Kidney (tissue), 22 donors: ENCODE data around the gene ZNF727. TPM values are rescaled to one million over a fixed set of nuclear protein-coding genes. Genes with fewer than 3 reads are reported as not detected.
A peak's percentile ranks its signal among the peaks of the same experiment; 100 is the strongest.
"Not testable (repeated sequence)": the region's sequence is repeated elsewhere in the genome, so short reads cannot be mapped to it uniquely, and the experiment has no call there.

ENCODE experiments used
- DNase-seq, 5 donors: peaks; one replicate each; pipeline ENCODE4 v3.0.0-alpha.2; 2013 to 2020
- FAIRE-seq: peaks from 2 replicates; lab custom pipeline; 2012; peaks lifted over from hg19 to GRCh38; lab: Jason Lieb, UNC
- H3K27ac ChIP-seq, 2 donors: one replicate each; pipeline ENCODE4 v1.7.0; 2013; ENCODE audit warnings: low read depth in 2 of 2, low read length in 2 of 2, inconsistent platforms in 1 of 2
- H3K27me3 ChIP-seq: one replicate; pipeline ENCODE4 v1.7.1; 2013; ENCODE audit warnings: low read length, inconsistent platforms; ENCODE audit not compliant: control insufficient read depth, insufficient read depth
- H3K36me3 ChIP-seq, 3 donors: one replicate each; pipeline versions ENCODE4 v1.7.0 to v1.7.1; 2013; ENCODE audit warnings: low read length in 3 of 3, control low read depth in 1 of 3, inconsistent platforms in 1 of 3; ENCODE audit not compliant: insufficient read depth in 3 of 3, control insufficient read depth in 2 of 3
- H3K4me1 ChIP-seq, 3 donors: one replicate each; pipeline versions ENCODE4 v1.7.0 to v1.7.1; 2013; ENCODE audit warnings: low read length in 3 of 3, inconsistent platforms in 1 of 3, low read depth in 1 of 3; ENCODE audit not compliant: control insufficient read depth in 2 of 3, insufficient read depth in 2 of 3
- H3K4me3 ChIP-seq, 3 donors: one replicate each; pipeline versions ENCODE4 v1.7.0 to v1.8.1; 2013; ENCODE audit warnings: low read length in 3 of 3, control low read depth in 1 of 3, inconsistent platforms in 1 of 3
- H3K9ac ChIP-seq, 3 donors: one replicate each; pipeline versions ENCODE4 v1.7.0 to v1.7.1; 2013; ENCODE audit warnings: low read length in 3 of 3, control low read depth in 1 of 3, inconsistent platforms in 1 of 3
- H3K9me3 ChIP-seq, 3 donors: one replicate each; pipeline versions ENCODE4 v1.7.0 to v1.7.1; 2013; ENCODE audit warnings: low read length in 3 of 3, control low read depth in 1 of 3, inconsistent platforms in 1 of 3; ENCODE audit not compliant: control insufficient read depth in 2 of 3, insufficient read depth in 1 of 3
- intact Hi-C: fragments of 100-400 bp; cut with DNase I; formaldehyde crosslinking; loops from one replicate; pipeline ENCODE4 v1.11.1; 2022
- long read RNA-seq, 10 donors: library from polyadenylated mRNA in 1 of 10; unstranded in 1 of 10; transcript quantifications; one replicate each; pipeline ENCODE4 v2.0.0 and lab custom pipeline, GENCODE V29; 2021 to 2026
- polyA plus RNA-seq: library from polyadenylated mRNA; stranded (reverse); fragments of 350-450 nt; fragmentation: Illumina TruSeq; extraction: RNeasy Lipid Tissue Mini Kit (QIAGEN cat#74804); gene quantifications from one replicate; pipeline ENCODE4 v1.2.3, GENCODE V29; 2014; ENCODE audit warnings: low read depth, low replicate concordance; ENCODE audit not compliant: insufficient read depth
- total RNA-seq: library from RNA; stranded (reverse); fragmentation: NEBNext Ultra II Directional; extraction: Animal tissue kit (Norgen Biotek cat#: 25700); gene quantifications from one replicate; pipeline ENCODE4 v1.2.1, GENCODE V29; 2021
- TF ChIP-seq, protein P1 (sequence below): IDR thresholded peaks from 3 replicates; pipeline ENCODE4 v1.5.1; 2012; ENCODE audit warnings: mild to moderate bottlenecking, moderate library complexity, borderline replicate concordance; ENCODE audit not compliant: insufficient read depth; ENCODE audit errors: extremely low read depth
- donor health status: control.
- donor health status: control.
- donor health status: control.
- donor health status: control.
- donor health status: control.
- donor health status: DM: yes; HTN: yes; CAD: no.
- donor health status: Normal renal cell carcinoma (clear cell type).

Gene ZNF727
- 5.3 TPM for total RNA-seq
- polyA plus RNA-seq: not detected
- long read RNA-seq, donor 1, partial matches to known transcripts: 0 of 1 reads
- long read RNA-seq, donor 1, other reads (novel, unspliced or antisense): 0 of 1 reads
- long read RNA-seq, donor 2: 0 reads
- long read RNA-seq, donor 3: 0 reads
- long read RNA-seq, donor 4: 0 reads
- long read RNA-seq, donor 5: 0 reads
- long read RNA-seq, donor 6: 0 reads
- long read RNA-seq, donor 7, partial matches to known transcripts: 1 of 4 reads
- long read RNA-seq, donor 7, other reads (novel, unspliced or antisense): 1 of 4 reads
- long read RNA-seq, donor 8: 0 reads
- long read RNA-seq, donor 9: 0 reads
- long read RNA-seq, donor 10: 0 reads

DNA sequence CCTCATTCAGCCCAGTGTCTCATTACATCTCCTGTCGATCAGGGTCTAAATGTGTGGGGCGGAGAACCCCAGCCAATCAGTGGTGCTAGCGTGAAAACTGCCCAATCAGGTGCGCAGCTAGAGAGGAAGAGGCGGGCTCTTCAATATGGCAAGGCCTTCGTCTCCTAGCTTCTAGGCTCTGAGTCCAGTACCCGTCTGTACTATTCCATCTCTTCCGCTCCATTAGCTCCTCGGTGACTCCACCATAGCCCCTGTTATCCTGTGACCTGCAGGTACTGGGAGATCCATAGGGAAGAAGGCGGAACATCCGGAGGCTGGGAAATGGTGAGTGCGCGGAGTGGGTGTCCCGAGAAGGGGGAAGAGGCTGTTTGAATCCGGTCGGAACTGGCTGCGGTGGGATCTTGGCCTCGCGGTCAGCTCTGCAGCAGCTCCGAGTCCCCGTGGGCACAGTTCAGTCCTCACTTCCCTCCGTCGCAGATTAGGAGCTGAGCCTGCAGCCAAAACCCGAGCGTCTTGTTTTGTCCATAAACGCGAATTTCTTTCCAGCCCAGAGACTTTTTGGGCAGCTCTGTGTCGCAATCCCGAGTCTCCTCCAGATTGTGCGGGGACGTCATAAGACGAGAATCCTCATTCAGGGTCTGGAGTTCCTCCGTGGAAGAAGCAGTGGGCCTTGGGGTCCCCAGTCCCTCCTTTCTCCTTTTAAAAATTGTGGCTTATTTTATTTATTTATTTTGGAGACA, at the start of gene ZNF727:
Gene ZNF727, plus strand, starts transcription at position 134 of the 740 bp plus-strand sequence. Its CDS starts 188 bp downstream, at position 322.
- Histone ChIP-seq H3K27me3 (no peaks in the 10 kb centered on the region), H3K36me3 (no peaks in the 10 kb centered on the region), H3K4me1 (peaks cover 0 to 3% (median 0%) of the 10 kb centered on the region in 3 donors), H3K9ac (peak within 1 kb of the TSS in 2 of 3 donors; percentile 59 to 78), H3K4me3 (peak within 1 kb of the TSS in 2 of 3 donors; percentile 79 to 84), H3K27ac (peak within 1 kb of the TSS; percentile 71 to 84), H3K9me3 (peaks cover 0 to 5% (median 0%) of the 10 kb centered on the region in 3 donors)
- peak in 2 of 5 donors; percentile 1 to 3 for DNase-seq
- FAIRE-seq: no peak
- intact Hi-C loops: no loop called here
- TF ChIP-seq, protein P1, sequence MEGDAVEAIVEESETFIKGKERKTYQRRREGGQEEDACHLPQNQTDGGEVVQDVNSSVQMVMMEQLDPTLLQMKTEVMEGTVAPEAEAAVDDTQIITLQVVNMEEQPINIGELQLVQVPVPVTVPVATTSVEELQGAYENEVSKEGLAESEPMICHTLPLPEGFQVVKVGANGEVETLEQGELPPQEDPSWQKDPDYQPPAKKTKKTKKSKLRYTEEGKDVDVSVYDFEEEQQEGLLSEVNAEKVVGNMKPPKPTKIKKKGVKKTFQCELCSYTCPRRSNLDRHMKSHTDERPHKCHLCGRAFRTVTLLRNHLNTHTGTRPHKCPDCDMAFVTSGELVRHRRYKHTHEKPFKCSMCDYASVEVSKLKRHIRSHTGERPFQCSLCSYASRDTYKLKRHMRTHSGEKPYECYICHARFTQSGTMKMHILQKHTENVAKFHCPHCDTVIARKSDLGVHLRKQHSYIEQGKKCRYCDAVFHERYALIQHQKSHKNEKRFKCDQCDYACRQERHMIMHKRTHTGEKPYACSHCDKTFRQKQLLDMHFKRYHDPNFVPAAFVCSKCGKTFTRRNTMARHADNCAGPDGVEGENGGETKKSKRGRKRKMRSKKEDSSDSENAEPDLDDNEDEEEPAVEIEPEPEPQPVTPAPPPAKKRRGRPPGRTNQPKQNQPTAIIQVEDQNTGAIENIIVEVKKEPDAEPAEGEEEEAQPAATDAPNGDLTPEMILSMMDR: no peak

DNA sequence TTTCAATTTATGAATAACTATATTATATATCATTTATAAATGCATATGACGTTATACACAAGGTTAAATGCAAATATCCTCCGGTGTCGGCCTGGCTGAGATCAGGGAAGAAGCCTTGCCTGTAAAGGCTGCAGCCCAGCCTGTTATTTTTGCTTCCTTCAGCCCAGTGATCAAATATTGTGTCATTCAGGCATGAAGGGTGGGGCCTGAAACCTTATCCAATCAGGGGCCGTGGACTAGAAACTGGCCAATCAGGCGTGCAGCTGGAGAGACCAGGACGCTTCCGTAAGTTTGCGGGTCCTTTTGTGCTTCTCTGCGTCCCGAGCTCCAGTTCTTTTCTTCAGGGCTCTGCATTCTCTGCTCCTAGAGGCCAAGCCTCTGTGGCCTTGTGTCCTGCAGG, 46.7 kb upstream of the ZNF727 start, which contains the start of gene ZNF722:
Gene ZNF722, plus strand, starts transcription at position 301 of the 400 bp plus-strand sequence. CDS start 113 bp downstream, outside the sequence.
- no peak within 1 kb of the TSS for H3K4me3 ChIP-seq
- no peaks in the 10 kb centered on the region for H3K36me3 ChIP-seq
- TF ChIP-seq, protein P1: no peak
- FAIRE-seq (no peak), DNase-seq (no peak)
- no peaks in the 10 kb centered on the region for H3K4me1 ChIP-seq
- H3K27ac ChIP-seq: no peak within 1 kb of the TSS
- intact Hi-C loops: no loop called here
- H3K9ac ChIP-seq: no peak within 1 kb of the TSS
- H3K9me3 ChIP-seq: peaks cover 0 to 7% (median 2%) of the 10 kb centered on the region in 3 donors
- no peaks in the 10 kb centered on the region for H3K27me3 ChIP-seq

DNA sequence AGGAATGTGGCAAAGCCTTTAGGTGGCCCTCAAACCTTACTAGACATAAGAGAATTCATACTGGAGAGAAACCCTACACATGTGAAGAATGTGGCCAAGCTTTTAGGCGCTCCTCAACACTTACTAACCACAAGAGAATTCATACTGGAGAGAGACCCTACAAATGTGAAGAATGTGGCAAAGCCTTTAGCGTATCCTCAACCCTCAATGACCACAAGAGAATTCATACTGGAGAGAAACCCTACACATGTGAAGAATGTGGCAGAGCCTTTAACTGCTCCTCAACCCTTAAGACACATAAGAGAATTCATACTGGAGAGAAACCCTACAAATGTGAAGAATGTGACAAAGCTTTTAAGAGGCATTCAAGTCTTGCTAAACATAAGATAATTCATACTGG, 29.7 kb upstream of the ZNF727 start:
- DNase-seq, H3K4me1 ChIP-seq, H3K4me3 ChIP-seq, H3K9ac ChIP-seq, intact Hi-C loops, H3K27ac ChIP-seq, H3K27me3 ChIP-seq, H3K36me3 ChIP-seq, H3K9me3 ChIP-seq, FAIRE-seq: not testable (repeated sequence)

DNA sequence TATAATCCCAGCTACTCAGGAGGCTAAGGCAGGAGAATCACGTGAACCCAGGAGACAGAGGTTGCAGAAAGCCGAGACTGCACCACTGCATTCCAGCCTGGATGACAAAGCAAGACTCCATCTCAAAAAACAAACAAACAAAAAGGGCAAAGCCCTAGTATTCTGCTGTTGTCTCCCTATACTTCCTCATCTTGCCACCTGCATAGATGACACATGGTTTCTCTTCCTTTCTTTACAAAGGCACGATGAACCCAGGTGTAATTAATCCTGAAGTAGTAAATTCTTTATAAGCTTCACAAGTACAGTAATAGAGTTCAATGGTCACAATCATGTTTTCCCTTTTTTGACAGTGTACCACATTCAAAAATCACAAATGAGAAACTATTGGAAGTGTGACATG, 9.8 kb upstream of the ZNF727 start:
- Histone ChIP-seq H3K4me3 (no peak overlapping the region), H3K27me3 (no peaks in the 10 kb centered on the region), H3K36me3 (no peaks in the 10 kb centered on the region), H3K27ac (no peak overlapping the region), H3K9me3 (peaks cover 0 to 24% (median 0%) of the 10 kb centered on the region in 3 donors), H3K4me1 (no peaks in the 10 kb centered on the region), H3K9ac (no peak overlapping the region)
- TF ChIP-seq, protein P1: no peak
- DNase-seq (no peak), FAIRE-seq (no peak)
- intact Hi-C loops: no loop called here
